GM12891 (cell line): ENCODE data around the gene MED29.

Experiments
- DNase-seq: peaks from one replicate; pipeline ENCODE4 v3.0.0; 2011; ENCODE audit warnings: low spot score; ENCODE audit not compliant: insufficient read length
- FAIRE-seq: peaks from 2 replicates; lab custom pipeline; 2011; peaks lifted over from hg19 to GRCh38; lab: Jason Lieb, UNC
- PAX5 ChIP-seq: IDR thresholded peaks from 2 replicates; pipeline ENCODE4 v1.6.1; 2011; ENCODE audit warnings: low read length, moderate library complexity, mild to moderate bottlenecking; ENCODE audit not compliant: insufficient read depth, severe bottlenecking
- POLR2A ChIP-seq: IDR thresholded peaks from 2 replicates; pipeline ENCODE4 v1.6.1; 2011; ENCODE audit warnings: low read depth, low read length, control low read depth
- POLR2AphosphoS5 ChIP-seq: IDR thresholded peaks from 2 replicates; pipeline ENCODE4 v1.6.1; 2011; ENCODE audit warnings: low read depth, low read length, control low read depth
- POU2F2 ChIP-seq: IDR thresholded peaks from 2 replicates; pipeline ENCODE4 v1.6.1; 2011; ENCODE audit warnings: low read depth, mild to moderate bottlenecking, control low read depth, low read length, moderate library complexity
- SPI1 ChIP-seq: IDR thresholded peaks from 2 replicates; pipeline ENCODE4 v1.6.1; 2011; ENCODE audit warnings: low read depth, low read length, control low read depth
- TAF1 ChIP-seq: IDR thresholded peaks from 2 replicates; pipeline ENCODE4 v1.6.1; 2011; ENCODE audit warnings: low read depth, low read length, control low read depth

MED29 gene

GRCh38 chr19:39413911-39414608 is 22.9 kb downstream of the MED29 start:
- TF ChIP-seq POU2F2 (no peak), PAX5 (no peak), SPI1 (no peak), TAF1 (no peak), POLR2AphosphoS5 (no peak), POLR2A (no peak; the same call in 1 of the 2 replicates)
- FAIRE-seq (peak; percentile 31), DNase-seq (no peak)

- TF ChIP-seq PAX5 (no peak), SPI1 (no peak), TAF1 (no peak), POLR2AphosphoS5 (no peak), POLR2A (no peak), POU2F2 (no peak)
- DNase-seq (no peak), FAIRE-seq (no peak)
These were observed 24.2 kb downstream of the MED29 start for GRCh38 chr19:39415111-39416046.

GRCh38 chr19:39416152-39417120 is 25.3 kb downstream of the MED29 start:
- TF ChIP-seq TAF1, result no peak
- no peak for TF ChIP-seq SPI1
- TF ChIP-seq PAX5, result no peak
- TF ChIP-seq POLR2A, result no peak
- TF ChIP-seq POU2F2, result no peak
- TF ChIP-seq POLR2AphosphoS5, result no peak
- DNase-seq (no peak), FAIRE-seq (no peak)

GRCh38 chr19:39417463-39418181 is 26.4 kb downstream of the MED29 start:
- TF ChIP-seq SPI1, result no peak
- no peak for FAIRE-seq
- no peak for DNase-seq

- FAIRE-seq (no peak), DNase-seq (no peak)
- TF ChIP-seq PAX5, result no peak
- no peak for TF ChIP-seq TAF1
- no peak for TF ChIP-seq POLR2A
- no peak for TF ChIP-seq SPI1
- no peak for TF ChIP-seq POLR2AphosphoS5
- TF ChIP-seq POU2F2, result no peak
These were observed 27.8 kb downstream of the MED29 start for GRCh38 chr19:39419003-39419402.

- FAIRE-seq (no peak), DNase-seq (no peak)
- TF ChIP-seq SPI1, result no peak
- TF ChIP-seq POLR2AphosphoS5, result no peak
- TF ChIP-seq POU2F2, result no peak
- TF ChIP-seq PAX5, result no peak
- no peak for TF ChIP-seq TAF1
- no peak for TF ChIP-seq POLR2A
These were observed 29.6 kb downstream of the MED29 start for GRCh38 chr19:39420769-39421168.

GRCh38 chr19:39422020-39422419 is 30.8 kb downstream of the MED29 start:
- no peak for FAIRE-seq
- TF ChIP-seq PAX5, result no peak
- no peak for TF ChIP-seq TAF1
- no peak for TF ChIP-seq POLR2AphosphoS5
- TF ChIP-seq SPI1, result no peak
- TF ChIP-seq POU2F2, result no peak
- TF ChIP-seq POLR2A, result no peak
- no peak for DNase-seq

GRCh38 chr19:39423258-39424086 is 32.3 kb downstream of the MED29 start:
- DNase-seq, result no peak
- TF ChIP-seq SPI1 (no peak), POLR2AphosphoS5 (no peak), POLR2A (no peak), TAF1 (no peak), POU2F2 (no peak), PAX5 (no peak)
- FAIRE-seq, result no peak
